CD4-positive, alpha-beta T cell treated with Interleukin-15 for 4 hours (primary cell): ENCODE measurements around the gene INHBE.
"Not testable (repeated sequence)": the region's sequence is repeated elsewhere in the genome, so short reads cannot be mapped to it uniquely, and the experiment has no call there.

Experiments
- DNase-seq: peaks from one replicate; pipeline ENCODE4 v3.0.0-alpha.2; 2020; ENCODE audit warnings: low spot score

The INHBE gene

GRCh38 chr12:57454566-57455373 is at the start of gene INHBE:
Gene INHBE, plus strand, starts transcription at chr12:57455307. Its CDS starts 230 bp downstream, at chr12:57455537.
- DNase-seq: no peak

- no peak for DNase-seq
Measured at GRCh38 chr12:57410534-57410933, 44.6 kb upstream of the INHBE start.

GRCh38 chr12:57414160-57414559 is 40.9 kb upstream of the INHBE start:
- not testable (repeated sequence) for DNase-seq

- DNase-seq: no peak
Measured at GRCh38 chr12:57415088-57415487, 40.0 kb upstream of the INHBE start.

- no peak for DNase-seq
Measured at GRCh38 chr12:57416039-57416996, 38.8 kb upstream of the INHBE start.

- no peak for DNase-seq
Measured at GRCh38 chr12:57418255-57418654, 36.9 kb upstream of the INHBE start.

GRCh38 chr12:57419495-57419894 is 35.6 kb upstream of the INHBE start:
- no peak for DNase-seq

GRCh38 chr12:57420482-57420881 is 34.6 kb upstream of the INHBE start:
- no peak for DNase-seq

- DNase-seq: not testable (repeated sequence)
Measured at GRCh38 chr12:57426948-57427347, 28.2 kb upstream of the INHBE start.

- DNase-seq: no peak
Measured at GRCh38 chr12:57428965-57429364, 26.1 kb upstream of the INHBE start.

- no peak for DNase-seq
Measured at GRCh38 chr12:57429473-57430111, 25.5 kb upstream of the INHBE start.

GRCh38 chr12:57430112-57430930 is 24.8 kb upstream of the INHBE start:
- no peak for DNase-seq

- peak; percentile 93 for DNase-seq
Measured at GRCh38 chr12:57430931-57431566, 24.1 kb upstream of the INHBE start, which contains the start of gene R3HDM2. Gene R3HDM2, minus strand, starts transcription at chr12:57431043. Its CDS starts 120,615 bp downstream, at chr12:57310428.

GRCh38 chr12:57431654-57432188 is 23.4 kb upstream of the INHBE start:
- DNase-seq: no peak

- no peak for DNase-seq
Measured at GRCh38 chr12:57433370-57433769, 21.7 kb upstream of the INHBE start.

- no peak for DNase-seq
Measured at GRCh38 chr12:57434517-57435223, 20.4 kb upstream of the INHBE start, which contains the start of gene INHBC. Gene INHBC, plus strand, starts transcription at chr12:57434784. Its CDS starts 103 bp downstream, at chr12:57434887.

- no peak for DNase-seq
Measured at GRCh38 chr12:57435293-57435692, 19.8 kb upstream of the INHBE start.

GRCh38 chr12:57438400-57438799 is 16.7 kb upstream of the INHBE start:
- no peak for DNase-seq

GRCh38 chr12:57439762-57440266 is 15.3 kb upstream of the INHBE start:
- DNase-seq: no peak

GRCh38 chr12:57441393-57441792 is 13.7 kb upstream of the INHBE start:
- DNase-seq: not testable (repeated sequence)
